Measurements from ENCODE around the gene SLC9A8. TPM values are rescaled to one million over a fixed set of nuclear protein-coding genes. Genes with fewer than 3 reads are reported as not detected.

Gene SLC9A8
- total RNA-seq, 1 experiment from 2014 or later, result 21.4 TPM

- Histone ChIP-seq H3K9me3 (ENCODE audit: insufficient read depth, low read depth) (no peaks in the 10 kb centered on the region), H3K27me3 (ENCODE audit: insufficient read depth, low read depth) (no peaks in the 10 kb centered on the region), H3K4me2 (peak overlapping the region; percentile 53; the same call in 1 of the 2 replicates), H3K9me2 (ENCODE audit: insufficient read depth) (no peaks in the 10 kb centered on the region), H2AFZ (no peak overlapping the region), H3K79me2 (ENCODE audit: low read depth) (peaks cover 5% of the 10 kb centered on the region; the same call in 1 of the 2 replicates), H3K4me1 (replicated peaks; ENCODE audit: insufficient read depth) (peaks cover 33% of the 10 kb centered on the region), H3K36me3 (ENCODE audit: low read depth) (0 out of 2 replicates have a peak, but pooled peaks cover 8% of the 10 kb centered on the region), H3K27ac (peak overlapping the region; percentile 69), H3K4me3 (no peak overlapping the region), H4K20me1 (ENCODE audit: insufficient read depth) (no peaks in the 10 kb centered on the region), H3F3A (ENCODE audit: insufficient read depth, low read depth) (peaks cover 33% of the 10 kb centered on the region)
- POLR2A ChIA-PET (ENCODE audit: unreplicated experiment), result no interaction called here
- intact Hi-C loops (cut with micrococcal nuclease; ENCODE audit: unreplicated experiment), result no loop called here
- no peak for DNase-seq
- CTCF ChIA-PET, result interaction anchor here (0.6 kb wide), 1 partner anchor 164 kb away, joined by 3 read pairs; no protein-coding TSS in a partner anchor
- no TSS peak for BruUV-seq (replicated peaks)
- no peak for TF ChIP-seq EZH2 (IDR thresholded peaks at IDR 0.05; ENCODE audit: low read depth)
- no peak for TF ChIP-seq CTCF (conservative IDR thresholded peaks at IDR 0.05)
Measured at GRCh38 chr20:49831022-49831769, 18.6 kb downstream of the SLC9A8 start.

GRCh38 chr20:49831770-49832631 is 19.4 kb downstream of the SLC9A8 start:
- Histone ChIP-seq H3K36me3 (ENCODE audit: low read depth) (0 out of 2 replicates have a peak, but pooled peaks cover 9% of the 10 kb centered on the region), H3K27ac (peak overlapping the region; percentile 69), H3K4me1 (replicated peaks; ENCODE audit: insufficient read depth) (peaks cover 28% of the 10 kb centered on the region), H3K9me2 (ENCODE audit: insufficient read depth) (no peaks in the 10 kb centered on the region), H3K9me3 (ENCODE audit: insufficient read depth, low read depth) (no peaks in the 10 kb centered on the region), H3K4me3 (no peak overlapping the region), H3K27me3 (ENCODE audit: insufficient read depth, low read depth) (no peaks in the 10 kb centered on the region), H3F3A (ENCODE audit: insufficient read depth, low read depth) (peaks cover 29% of the 10 kb centered on the region), H4K20me1 (ENCODE audit: insufficient read depth) (no peaks in the 10 kb centered on the region), H3K4me2 (peak overlapping the region; percentile 53), H3K79me2 (ENCODE audit: low read depth) (peaks cover 5% of the 10 kb centered on the region; the same call in 1 of the 2 replicates), H2AFZ (no peak overlapping the region)
- no TSS peak for BruUV-seq (replicated peaks)
- CTCF ChIA-PET, result interaction anchor here (0.6 kb wide), 1 partner anchor 164 kb away, joined by 3 read pairs; no protein-coding TSS in a partner anchor
- DNase-seq, result no peak
- TF ChIP-seq CTCF (conservative IDR thresholded peaks at IDR 0.05) (no peak), EZH2 (IDR thresholded peaks at IDR 0.05; ENCODE audit: low read depth) (no peak)
- POLR2A ChIA-PET (ENCODE audit: unreplicated experiment), result no interaction called here
- intact Hi-C loops (cut with micrococcal nuclease; ENCODE audit: unreplicated experiment), result no loop called here

- POLR2A ChIA-PET (ENCODE audit: unreplicated experiment), result no interaction called here
Measured at GRCh38 chr20:49832632-49833327, 20.2 kb downstream of the SLC9A8 start.

More at GRCh38 chr20:49832632-49833327, 20.2 kb downstream of the SLC9A8 start:
- peaks cover 28% of the 10 kb centered on the region for H3K4me1 ChIP-seq (replicated peaks; ENCODE audit: insufficient read depth)
- intact Hi-C loops (cut with micrococcal nuclease; ENCODE audit: unreplicated experiment), result no loop called here
- no peak for TF ChIP-seq EZH2 (IDR thresholded peaks at IDR 0.05; ENCODE audit: low read depth)
- no peak for TF ChIP-seq CTCF (conservative IDR thresholded peaks at IDR 0.05)
- H4K20me1 ChIP-seq (ENCODE audit: insufficient read depth), result no peaks in the 10 kb centered on the region
- no TSS peak for BruUV-seq (replicated peaks)
- H2AFZ ChIP-seq, result no peak overlapping the region
- peak overlapping the region; percentile 53 for H3K4me2 ChIP-seq
- DNase-seq, result peak in 1 of 2 experiments; percentile 92
- H3K27ac ChIP-seq, result peak overlapping the region; percentile 69
- H3K27me3 ChIP-seq (ENCODE audit: insufficient read depth, low read depth), result no peaks in the 10 kb centered on the region
- H3K9me2 ChIP-seq (ENCODE audit: insufficient read depth), result no peaks in the 10 kb centered on the region
- H3K79me2 ChIP-seq (ENCODE audit: low read depth), result peaks cover 5% of the 10 kb centered on the region; the same call in 1 of the 2 replicates
- CTCF ChIA-PET, result no interaction called here
- H3K9me3 ChIP-seq (ENCODE audit: insufficient read depth, low read depth), result no peaks in the 10 kb centered on the region
- H3K4me3 ChIP-seq, result no peak overlapping the region
- 0 out of 2 replicates have a peak, but pooled peaks cover 11% of the 10 kb centered on the region for H3K36me3 ChIP-seq (ENCODE audit: low read depth)
- peaks cover 29% of the 10 kb centered on the region for H3F3A ChIP-seq (ENCODE audit: insufficient read depth, low read depth)
